Heart left ventricle (tissue), 13 donors: ENCODE data around the gene LRP1B.

Source experiments
- CTCF ChIP-seq, 12 donors: fragments of 200-600 bp; sonication (generic) in 4 of 12; IDR thresholded peaks; one replicate each; pipeline versions ENCODE4 v1.5.0 to v1.8.0; 2018 to 2022; ENCODE audit warnings: antibody characterized with exemption in 12 of 12, mild to moderate bottlenecking in 5 of 12
- POLR2A ChIP-seq, 2 donors: fragments of 450-650 bp; IDR thresholded peaks; one replicate each; pipeline ENCODE4 v1.6.1; 2017; ENCODE audit warnings: antibody characterized with exemption in 2 of 2, mild to moderate bottlenecking in 2 of 2, moderate library complexity in 2 of 2
- donor health status: ischemic (EF 13 %, LVEDD 7.1; RV severe dilation, severe dysfunction).
- donor health status: DM: no; HTN: yes; CAD: no.
- donor health status: DM: no; HTN: no; CAD: no.
- donor health status: ischemic (EF 25% LVEDD 6.9; RV normal size, moderate dysfunction).
- donor health status: ischemic (EF 25% LVEDD 5.7; RV mildly dilated, moderate dysfunction).
- donor health status: ischemic (EF 35%, LVEDD 5.7; RV mildly dilated, moderate dysfunction).
- donor health status: nonischemic (EF 11% LVEDD 7.7; RV severe dilation, severe dysfunction).
- donor health status: DM: yes; HTN: yes; CAD: no.
- donor health status: PGD.
- donor health status: ischemic (EF 29% LVEDD 5.4; RV normal size, mild dysfunction).
- donor health status: nonischemic (EF 23%, LVEDD 6.1; RV moderate dilation, normal function).

GRCh38 chr2:141923657-141924056 is 207.2 kb downstream of the LRP1B start:
- TF ChIP-seq CTCF (IDR thresholded peaks at IDR 0.05) = no peak
- TF ChIP-seq POLR2A (IDR thresholded peaks at IDR 0.05) = no peak
